Gastrocnemius medialis (tissue), 4 donors: Measurements from ENCODE around the gene CFAP54.

Source experiments
- POLR2A ChIP-seq, 2 donors: fragments of 450-650 bp; IDR thresholded peaks; one replicate each; pipeline ENCODE4 v1.6.1; 2017; ENCODE audit warnings: antibody characterized with exemption in 2 of 2, mild to moderate bottlenecking in 2 of 2, moderate library complexity in 2 of 2
- TF ChIP-seq, protein P1 (sequence below), 5 experiments: fragments of 450-650 bp in 3 of 5; fragments of 200-600 bp in 2 of 5; sonication (generic) in 2 of 5; IDR thresholded peaks in 4 of 5; conservative IDR thresholded peaks in 1 of 5; 1 replicate in 4 of 5; 2 replicates in 1 of 5; pipeline ENCODE4 v1.5.1; 2016 to 2019; ENCODE audit warnings: antibody characterized with exemption in 5 of 5, mild to moderate bottlenecking in 3 of 5, moderate library complexity in 3 of 5

DNA sequence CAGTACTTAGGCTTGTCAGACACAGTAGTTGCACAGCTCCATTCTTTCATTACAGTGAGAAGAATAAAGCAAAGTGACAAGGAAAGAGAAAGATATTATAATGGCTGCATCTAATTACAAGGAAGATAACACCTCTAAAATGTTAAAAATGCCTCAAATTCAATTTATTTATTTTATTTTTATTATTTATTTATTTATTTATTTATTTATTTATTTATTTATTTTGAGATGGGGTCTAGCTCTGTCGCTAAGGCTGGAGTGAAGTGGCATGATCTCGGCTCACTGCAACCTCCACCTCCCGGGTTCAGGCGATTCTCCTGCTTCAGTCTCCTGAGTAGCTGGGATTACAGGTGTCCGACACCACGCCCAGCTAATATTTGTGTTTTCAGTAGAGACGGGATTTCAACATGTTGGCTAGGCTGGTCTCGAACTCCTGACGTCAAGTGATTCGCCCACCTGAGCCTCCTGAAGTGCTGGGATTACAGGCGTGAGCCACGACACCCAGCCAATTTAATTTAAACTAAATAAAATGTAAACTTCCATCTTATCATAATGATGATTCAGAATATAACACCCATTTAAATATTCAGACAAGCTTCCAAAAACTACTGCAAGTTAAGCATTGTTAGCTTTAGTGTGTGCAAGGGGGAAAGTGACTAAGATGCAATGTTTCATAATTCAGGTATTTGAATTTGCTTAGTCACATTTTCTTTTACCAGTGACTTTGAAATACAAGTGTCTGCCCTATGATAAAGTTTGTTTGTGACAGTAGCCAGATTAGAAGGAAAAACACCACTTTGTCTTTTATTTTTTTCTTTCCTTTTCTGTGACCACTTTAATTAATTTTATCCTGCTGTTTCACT lies 2.4 kb upstream of the CFAP54 start:
- TF ChIP-seq, protein P1, sequence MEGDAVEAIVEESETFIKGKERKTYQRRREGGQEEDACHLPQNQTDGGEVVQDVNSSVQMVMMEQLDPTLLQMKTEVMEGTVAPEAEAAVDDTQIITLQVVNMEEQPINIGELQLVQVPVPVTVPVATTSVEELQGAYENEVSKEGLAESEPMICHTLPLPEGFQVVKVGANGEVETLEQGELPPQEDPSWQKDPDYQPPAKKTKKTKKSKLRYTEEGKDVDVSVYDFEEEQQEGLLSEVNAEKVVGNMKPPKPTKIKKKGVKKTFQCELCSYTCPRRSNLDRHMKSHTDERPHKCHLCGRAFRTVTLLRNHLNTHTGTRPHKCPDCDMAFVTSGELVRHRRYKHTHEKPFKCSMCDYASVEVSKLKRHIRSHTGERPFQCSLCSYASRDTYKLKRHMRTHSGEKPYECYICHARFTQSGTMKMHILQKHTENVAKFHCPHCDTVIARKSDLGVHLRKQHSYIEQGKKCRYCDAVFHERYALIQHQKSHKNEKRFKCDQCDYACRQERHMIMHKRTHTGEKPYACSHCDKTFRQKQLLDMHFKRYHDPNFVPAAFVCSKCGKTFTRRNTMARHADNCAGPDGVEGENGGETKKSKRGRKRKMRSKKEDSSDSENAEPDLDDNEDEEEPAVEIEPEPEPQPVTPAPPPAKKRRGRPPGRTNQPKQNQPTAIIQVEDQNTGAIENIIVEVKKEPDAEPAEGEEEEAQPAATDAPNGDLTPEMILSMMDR (IDR thresholded peaks at IDR 0.05 in 4 of 5, conservative IDR thresholded peaks at IDR 0.05 in 1 of 5) = no peak
- no peak for TF ChIP-seq POLR2A (IDR thresholded peaks at IDR 0.05)
